GM10266 (cell line): ENCODE measurements around the gene RITA1.

Experiments
- DNase-seq: peaks from one replicate; pipeline ENCODE4 v3.0.0; 2012; ENCODE audit errors: extremely low spot score
- CTCF ChIP-seq: IDR thresholded peaks from 2 replicates; pipeline ENCODE4 v1.5.1; 2012; ENCODE audit warnings: mild to moderate bottlenecking, low read depth; ENCODE audit not compliant: control insufficient read depth, insufficient read depth; ENCODE audit errors: missing control alignments

The RITA1 gene

GRCh38 chr12:113236539-113237399 lies 51.2 kb downstream of the RITA1 start:
- TF ChIP-seq CTCF = no peak
- no peak for DNase-seq

DNA sequence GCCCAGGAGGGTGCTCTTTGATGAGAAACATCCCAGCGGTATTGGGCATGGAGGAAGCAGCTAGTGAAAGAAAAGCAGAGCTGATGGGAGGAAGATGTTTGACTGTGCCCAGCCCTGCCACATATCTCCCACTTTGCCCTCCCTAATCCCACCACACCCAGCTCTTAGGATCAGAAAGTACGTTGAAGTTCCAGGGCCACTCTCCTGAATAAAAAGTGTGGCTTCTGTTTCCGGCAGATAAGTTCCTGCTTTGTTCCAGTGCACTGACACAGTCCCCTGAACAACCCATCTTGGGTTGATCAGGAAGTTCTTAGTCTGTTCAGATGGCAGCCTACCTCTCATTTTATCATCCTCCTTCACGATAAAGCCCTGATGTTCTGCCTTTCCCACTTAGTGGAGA lies 52.2 kb downstream of the RITA1 start:
- no peak for DNase-seq
- TF ChIP-seq CTCF = no peak

GRCh38 chr12:113238309-113238708 lies 52.8 kb downstream of the RITA1 start:
- TF ChIP-seq CTCF = no peak
- no peak for DNase-seq

DNA sequence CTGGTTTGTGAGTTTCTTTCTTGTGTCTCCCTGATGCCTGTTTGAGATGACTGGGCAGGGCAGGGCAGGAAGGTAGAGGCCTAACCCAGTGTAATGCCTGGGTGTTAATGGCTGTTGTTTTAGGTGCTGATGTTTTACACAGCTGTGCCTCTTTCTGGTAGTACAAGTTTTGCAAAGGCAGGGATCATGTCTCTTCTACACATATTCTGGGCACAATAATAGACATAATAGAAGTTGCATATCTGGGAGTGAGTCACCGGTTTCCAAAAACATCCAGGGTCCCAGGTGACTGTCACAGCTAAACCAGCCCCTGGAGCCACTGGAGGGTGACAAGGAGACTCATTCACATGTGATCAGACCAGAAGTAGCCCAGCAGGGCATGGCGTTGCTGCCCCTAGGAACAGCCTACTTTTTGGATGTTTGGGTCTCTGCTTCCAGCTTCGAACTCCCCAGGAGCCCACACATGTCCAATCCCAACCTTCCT lies 53.8 kb downstream of the RITA1 start:
- DNase-seq = no peak
- no peak for TF ChIP-seq CTCF

- TF ChIP-seq CTCF = no peak
- DNase-seq = no peak
These were observed 54.4 kb downstream of the RITA1 start for GRCh38 chr12:113239811-113240331.

DNA sequence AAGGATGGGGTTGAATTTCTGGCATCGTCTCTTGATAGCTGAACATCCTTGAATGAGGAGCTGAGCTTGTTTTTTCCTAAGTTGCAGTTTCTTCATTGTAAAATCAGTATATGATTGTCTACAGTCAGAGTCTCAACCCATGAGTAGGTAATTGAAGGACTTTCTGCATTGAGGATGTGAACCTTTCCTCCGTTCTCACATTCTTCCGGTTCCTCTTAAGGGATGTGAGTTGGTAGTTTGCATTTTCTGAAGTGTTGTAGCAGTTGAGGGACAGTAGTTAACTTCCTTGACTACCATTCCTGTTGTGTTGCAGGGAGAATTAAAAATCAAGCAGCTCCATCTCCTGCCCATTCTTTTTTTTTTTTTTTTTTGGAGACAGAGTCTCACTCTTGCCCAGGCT lies 54.9 kb downstream of the RITA1 start:
- no peak for DNase-seq
- TF ChIP-seq CTCF = no peak
